GM21367 (cell line): ENCODE measurements around the gene EFHD1.
"Not testable (repeated sequence)": the region's sequence is repeated elsewhere in the genome, so short reads cannot be mapped to it uniquely, and the experiment has no call there.

Experiments used
- ATAC-seq: cut with Tn5 transposase; IDR thresholded peaks from one replicate; pipeline ENCODE4 v1.9.1; 2021; ENCODE audit not compliant: unreplicated experiment

Gene EFHD1

DNA sequence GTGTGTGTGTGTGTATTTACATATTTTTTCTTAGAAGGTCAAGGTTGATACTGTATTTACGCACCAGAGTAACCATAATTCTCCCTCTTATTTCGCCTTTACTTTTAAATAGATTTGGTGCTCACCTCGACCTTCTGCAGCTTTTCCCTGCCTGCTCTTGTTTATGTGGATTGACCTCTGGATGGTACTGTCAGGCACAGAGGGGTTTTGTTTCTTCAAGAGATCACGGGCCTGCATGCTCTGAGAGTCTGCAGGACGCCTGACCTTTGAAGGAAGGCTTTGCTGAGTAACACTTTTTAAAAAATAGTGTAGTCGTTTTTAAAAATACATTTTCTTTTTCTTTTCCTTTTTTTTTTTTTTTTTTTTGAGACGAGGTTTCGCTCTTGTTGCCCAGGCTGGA is 18.1 kb upstream of the EFHD1 start:
- no peak for ATAC-seq

DNA sequence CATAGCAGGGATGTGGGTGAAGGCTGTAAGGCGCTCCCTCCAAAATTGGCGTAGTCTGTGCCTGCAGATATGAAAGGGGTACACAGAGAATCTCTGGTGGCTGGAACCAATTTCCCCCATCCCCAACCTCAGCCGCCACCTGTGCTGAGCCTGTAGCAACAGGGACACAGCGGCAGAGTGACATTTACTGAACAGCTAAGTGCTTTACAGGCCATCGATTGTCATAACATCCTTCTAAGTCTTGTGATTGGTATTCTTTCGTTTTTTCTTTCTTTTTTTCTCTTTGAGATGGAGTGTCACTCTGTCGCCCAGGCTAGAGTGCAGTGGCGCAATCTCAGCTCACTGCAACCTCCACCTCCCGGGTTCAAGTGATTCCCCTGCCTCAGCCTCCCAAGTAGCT is 12.2 kb upstream of the EFHD1 start:
- no peak for ATAC-seq

DNA sequence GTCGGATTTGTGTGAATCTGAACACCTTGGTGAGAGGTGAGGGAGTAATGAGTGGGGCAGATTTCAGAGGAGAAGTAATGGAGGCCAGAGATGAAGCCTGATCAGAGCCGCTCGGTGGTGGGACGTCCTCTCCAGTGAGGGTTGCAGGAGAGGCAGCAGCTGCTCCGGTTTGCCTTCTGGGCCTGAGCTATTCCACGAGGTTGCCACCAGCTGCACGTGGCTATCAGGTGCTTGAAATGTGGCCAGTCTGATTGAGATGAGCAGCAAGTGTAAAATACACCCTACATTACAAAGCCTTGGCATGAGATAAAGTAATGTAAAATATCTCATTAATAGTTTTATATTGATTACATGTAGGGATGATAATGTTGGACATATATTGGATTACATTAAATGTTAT is 10.8 kb upstream of the EFHD1 start:
- no peak for ATAC-seq

DNA sequence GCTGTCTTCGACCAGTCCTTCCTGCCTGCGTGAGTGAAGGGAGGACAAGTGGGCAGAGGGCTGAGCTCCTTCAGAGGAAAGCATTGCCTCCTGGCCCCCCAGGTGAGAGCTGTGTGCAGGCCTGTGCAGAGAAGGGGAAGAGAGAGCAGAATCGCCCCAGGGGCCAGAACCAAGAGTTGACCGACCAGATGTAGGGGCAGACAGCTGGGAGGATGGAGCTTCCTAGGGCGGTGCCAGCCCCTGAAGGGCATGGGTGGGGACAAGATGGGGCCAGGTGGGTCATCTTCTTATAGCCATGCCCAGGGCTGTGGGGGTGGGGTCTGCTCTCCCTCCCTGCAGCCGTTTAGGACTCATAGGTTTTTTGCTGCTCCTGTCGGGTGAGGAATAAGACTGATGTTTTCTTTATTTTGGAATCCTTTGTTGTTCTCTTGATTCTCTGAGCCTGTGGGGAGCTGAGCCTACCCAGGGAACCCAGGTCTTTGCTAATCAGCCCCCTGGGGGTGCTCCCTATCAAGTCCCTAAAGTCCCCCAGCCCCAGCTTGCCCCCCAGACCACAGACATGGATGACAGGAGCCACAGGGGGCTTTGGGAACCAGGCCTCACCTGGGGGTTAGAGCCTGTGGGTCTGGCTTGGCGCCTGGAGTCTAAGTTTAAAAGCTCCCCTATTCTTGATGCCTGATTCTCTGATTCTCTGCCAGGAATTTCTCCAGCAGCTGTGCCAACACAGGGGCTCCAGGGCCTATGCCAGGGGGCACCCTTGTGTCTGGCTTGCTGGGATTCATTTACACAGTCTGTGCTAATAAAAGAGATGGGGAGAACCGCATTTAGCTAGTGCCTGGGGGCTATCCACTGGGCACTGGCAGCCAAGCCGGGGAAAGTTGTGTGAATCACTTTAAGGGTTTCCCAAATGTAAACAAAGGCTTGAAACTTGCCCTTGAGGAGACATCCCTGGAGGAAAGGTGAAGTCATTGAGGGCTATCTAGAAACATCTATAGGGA is 9.3 kb upstream of the EFHD1 start:
- ATAC-seq = no peak

DNA sequence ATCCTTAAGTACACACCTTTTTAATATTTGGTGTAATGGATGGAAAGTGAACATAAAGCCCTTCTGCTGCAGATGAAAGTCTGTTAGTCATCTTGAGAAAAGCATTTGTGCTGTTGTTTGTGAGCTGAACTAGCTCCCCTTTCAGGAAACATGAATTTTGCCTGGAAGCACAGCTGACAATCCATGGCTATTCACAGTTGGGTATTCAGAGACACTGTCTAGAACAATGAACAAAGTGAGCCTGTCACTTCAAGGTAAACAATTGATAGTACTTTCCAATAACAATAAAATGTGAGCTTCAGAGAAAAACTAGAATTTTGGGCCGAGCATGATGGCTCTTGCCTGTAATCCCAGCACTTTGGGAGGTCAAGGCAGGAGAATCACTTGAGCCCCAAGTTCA is 6.8 kb upstream of the EFHD1 start:
- no peak for ATAC-seq

DNA sequence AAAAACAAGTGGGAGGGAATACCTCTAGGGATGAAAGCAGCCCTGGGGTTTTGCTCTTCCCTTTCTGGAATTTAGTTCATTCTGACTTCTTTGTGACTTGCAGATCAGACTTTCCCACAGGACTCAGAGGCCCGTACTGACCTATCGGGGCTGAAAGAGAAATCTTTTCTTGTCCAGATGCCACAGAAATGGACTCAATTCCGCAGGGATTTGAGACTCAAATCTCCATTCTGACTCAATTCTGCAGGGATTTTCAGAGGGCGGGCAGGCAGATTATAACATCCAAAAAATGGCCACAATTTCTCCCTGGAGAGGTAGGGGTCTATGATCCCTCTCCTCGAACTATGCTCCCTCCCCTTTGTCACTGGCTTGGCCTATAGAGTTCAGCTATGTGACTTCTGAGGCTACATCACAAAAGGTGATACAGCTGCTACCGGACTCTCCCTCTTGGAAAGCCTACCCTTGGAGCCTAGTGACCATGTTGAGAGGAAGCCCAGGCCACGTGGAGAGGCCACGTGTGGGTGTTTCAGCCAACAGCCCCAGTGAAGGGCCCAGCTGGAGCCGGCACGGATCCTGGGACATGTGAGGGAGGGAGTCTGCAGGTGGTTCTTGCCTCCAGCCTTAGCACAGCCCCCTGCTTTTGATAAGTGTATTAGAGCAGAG is 4.8 kb upstream of the EFHD1 start:
- ATAC-seq = no peak

DNA sequence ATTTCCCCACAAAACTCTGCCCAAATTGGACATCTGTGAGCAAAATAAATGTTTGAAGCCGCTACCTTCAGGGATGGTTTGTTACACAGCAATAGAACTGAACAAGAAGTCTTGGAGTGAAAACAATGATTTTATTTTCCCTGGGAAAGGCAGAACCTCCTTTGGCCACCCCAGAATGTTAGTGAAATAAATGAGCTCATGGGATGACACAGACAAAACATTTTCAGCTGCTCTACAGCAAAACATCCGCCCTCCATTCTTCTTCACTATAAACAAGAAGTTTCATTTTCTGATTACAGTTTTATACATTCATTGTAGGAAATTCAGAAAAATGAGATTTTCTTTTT is 4.3 kb upstream of the EFHD1 start:
- no peak for ATAC-seq

DNA sequence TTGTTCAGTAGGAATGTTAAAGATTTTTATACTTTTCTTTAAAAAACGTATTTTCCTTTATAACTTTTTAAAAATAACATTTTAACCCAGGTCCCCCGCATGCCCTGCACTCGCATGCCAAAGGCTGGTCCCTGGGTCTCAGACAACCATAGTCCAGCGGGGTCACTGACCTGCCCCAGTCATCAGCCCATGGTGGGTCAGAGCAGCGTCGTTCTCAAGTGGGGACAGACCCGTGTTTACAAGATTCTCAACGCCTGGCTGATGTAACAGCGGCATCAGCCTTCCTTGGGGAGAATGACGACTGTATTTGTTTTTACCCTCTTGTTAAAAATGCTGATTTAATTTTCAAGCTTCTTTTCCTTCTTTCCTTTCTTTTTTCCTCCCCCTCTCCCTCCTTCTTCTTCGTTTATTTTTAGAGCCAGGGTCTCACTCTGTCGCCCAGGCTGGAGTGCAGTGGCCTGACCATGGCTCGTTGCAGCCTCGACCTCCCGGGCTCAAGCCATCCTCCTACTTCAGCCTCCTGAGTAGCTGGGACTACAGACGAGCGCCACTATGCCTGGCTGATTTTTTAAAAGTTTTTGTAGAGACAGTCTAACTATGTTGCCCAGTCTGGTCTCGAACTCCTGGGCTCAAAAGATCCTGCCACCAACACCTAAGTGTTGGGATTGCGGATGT is 1.0 kb upstream of the EFHD1 start:
- no peak for ATAC-seq

DNA sequence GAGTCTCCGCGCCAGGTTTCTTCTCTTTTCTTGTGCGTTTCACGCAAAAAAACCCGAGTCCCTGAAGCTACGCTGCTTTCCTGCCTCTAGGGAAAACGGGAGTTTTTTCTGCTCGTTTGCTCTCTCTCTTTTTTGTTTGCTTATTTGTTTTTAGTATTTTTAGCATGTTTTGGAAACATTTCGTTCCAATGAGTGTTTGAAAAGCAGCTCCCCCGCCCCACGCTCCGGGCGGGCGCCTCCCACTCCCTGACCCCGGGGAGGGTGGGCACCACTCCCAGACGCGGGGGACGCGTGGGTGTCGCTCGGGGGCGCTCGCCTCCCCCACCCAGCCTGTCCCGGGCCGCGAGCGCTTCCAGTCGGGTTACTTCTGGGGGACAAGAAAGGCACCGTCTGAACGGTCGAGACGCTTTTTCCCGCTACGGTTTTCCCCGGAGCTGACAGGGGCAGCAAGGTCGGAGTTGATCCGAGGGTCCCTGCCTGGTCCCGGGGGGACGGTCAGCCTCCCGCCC is 446 bp upstream of the EFHD1 start:
- ATAC-seq = no peak

DNA sequence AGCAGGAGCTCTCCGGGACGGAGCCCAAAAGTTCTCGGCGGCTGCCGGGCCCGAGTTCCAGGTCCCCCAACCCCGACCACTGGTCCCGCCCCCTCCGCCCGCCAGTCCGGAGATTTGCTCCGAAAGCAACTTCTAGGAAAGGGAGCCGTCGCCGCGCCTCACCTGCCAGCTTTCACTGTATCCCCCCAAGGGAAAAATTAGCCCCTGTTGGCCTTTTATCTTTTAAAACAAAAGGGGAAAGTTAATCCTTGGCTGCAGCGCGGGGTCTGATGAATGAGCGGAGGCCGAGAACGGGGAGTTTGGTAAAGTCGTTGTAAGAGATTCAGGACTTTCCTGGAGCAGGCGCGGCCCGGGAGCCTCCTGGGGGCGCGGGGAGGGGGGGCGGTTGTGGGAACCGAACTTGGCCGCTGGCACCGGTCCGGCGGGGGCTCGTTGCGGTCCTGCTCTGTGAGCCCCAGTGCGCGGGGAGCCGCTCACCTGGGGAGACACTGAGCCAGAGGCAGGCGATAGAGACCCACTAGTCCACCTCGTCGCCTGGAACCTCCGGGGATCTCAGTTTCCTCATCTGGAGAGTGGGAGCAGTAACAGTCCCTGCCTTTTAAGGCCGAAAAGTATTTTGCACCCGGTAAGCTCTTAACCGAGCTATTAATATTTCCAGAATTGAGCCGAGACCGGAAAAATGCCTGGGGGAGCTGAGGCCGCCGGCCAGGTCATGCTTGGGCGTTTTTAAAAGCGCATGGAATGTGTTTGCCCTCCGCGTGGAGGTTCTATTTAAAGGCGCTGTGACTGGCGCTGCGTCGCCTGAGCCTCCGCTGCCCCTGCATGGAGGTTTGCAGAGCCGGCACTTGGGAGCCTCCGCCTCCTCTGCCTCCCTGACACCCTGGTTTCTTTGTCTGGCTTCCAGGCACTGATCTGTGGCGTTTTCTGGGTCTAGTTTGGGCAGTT is 1.1 kb downstream of the EFHD1 start:
- no peak for ATAC-seq

DNA sequence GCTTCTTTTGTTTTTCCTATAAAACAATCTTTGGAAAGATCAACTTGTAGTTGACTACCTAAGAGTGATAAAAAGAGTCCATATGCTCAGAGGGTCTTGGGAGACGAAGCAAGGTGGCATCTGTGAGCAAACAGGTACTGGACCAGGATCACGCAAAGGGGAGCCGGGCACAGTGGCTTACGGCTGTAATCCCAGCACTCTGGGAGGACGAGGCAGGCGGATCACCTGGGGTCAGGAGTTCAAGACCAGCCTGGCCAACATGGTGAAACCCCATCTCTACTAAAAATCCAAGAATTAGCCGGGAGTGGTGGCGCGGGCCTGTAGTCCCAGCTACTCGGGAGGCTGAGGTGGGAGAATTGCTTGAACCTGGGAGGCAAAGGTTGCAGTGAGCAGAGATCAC is 2.0 kb downstream of the EFHD1 start:
- ATAC-seq = not testable (repeated sequence)

DNA sequence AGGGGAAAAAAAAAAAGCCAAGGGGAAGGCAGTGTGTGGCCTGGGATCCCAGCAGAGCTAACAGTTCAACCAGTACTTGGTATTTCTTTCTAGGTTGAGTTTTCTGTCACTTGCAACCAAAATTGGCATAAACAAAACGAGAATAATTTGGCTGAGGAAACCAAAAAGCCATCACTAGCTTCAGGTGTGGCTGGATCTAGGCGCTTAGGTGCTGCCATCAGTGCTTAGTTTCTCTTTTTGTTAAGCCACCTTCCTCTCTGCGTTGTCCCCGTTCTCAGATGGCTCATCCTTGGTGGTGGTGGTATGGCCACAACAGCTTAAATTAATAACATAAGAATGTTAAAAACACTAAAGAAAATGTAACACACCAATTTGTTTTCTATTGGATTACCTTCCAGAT is 2.4 kb downstream of the EFHD1 start:
- ATAC-seq = no peak

DNA sequence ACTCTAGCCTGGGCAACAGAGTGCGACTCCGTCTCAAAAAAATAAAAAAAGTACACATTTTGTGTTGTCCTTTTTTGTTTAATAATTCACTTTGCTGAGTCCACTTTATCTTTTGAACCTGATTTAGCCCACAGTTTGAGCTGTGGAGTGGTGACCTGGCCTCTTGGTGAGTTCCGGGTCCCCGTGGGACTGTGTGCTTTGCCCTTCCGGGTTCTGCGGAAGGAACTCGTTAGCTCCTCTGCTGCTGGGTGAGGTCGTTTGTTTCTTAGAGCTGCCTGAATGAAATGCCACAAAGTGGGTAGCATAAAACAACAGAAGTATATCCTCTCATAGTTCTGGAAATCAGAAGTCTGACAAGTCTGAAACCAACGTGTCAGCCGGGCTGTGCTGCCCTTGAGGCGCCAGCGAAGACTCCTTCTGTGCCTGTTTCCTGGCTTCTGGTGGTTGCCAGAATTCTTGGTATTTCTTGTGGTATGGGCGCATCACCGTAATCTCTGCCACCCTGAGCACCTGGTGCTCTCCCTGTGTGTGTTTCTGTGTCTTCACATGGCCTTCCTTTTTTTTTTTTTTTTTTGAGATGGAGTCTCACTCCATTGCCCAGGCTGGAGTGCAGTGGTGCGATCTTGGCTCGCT is 3.5 kb downstream of the EFHD1 start:
- no peak for ATAC-seq

DNA sequence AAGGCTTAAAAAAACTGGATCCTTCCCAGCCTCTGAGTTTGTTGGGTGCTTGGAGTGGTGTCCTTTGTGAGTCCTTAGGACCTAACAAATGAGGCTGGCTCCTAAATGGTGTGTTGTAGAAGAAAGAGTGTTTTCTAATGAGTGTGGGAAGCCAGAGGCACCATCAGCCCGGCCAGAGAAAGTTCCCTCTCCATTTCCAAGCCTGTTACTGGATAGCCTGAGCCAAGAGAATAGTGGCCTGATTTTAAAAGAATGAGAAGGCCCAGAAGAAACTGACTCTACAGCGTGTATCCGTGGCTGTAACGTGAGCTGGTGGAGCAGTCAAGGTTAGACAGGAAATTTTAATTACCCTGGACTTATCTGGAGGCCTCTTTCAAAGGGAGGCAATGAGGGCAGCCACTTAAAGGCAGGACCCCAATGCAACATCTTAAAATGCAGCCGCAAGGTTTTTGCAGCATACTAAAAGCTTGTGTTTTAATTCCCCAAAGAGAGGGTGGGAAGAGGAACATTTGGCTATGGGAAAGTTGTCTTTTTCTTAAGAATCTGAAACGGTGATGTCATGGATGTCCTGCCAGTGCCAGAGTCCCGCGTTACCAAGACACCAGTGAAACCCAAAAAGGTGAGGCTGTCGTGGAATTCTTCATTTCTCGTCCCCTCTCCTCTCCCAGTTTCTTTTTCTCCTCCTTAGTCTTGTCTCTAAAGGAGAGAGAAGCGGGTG is 4.6 kb downstream of the EFHD1 start:
- ATAC-seq = no peak

DNA sequence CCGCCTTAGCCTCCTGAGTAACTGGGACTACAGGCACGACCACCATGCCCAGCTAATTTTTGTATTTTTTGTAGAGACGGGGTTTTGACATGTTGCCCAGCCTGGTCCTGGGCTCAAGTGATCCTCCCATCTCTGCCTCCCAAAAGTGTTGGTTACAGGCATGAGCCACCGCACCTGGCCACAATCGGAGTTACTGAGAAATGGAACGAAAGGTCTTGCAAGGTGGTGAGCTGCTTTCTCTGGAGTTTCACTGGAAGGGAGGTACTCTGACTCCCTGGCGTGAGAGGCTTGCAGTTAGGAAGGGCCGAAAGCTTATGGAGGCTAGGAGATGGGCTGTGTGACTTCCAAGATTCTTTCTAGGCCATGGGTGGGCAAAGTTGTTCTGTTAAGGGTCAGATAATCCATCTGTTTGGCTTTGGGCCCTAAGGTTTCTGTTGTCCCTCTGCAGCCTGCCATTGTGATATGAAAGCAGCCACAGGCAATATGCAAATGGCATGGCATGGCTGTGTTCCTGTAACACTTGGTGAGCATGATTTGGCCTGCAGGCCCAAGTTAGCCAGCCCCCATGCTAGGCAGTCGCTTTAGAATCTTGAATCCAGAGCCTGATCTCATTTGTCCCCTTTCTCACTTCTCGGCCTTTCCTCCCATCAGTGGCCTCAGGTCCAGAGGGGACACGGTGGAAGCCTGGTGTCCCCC is 7.9 kb downstream of the EFHD1 start:
- no peak for ATAC-seq

DNA sequence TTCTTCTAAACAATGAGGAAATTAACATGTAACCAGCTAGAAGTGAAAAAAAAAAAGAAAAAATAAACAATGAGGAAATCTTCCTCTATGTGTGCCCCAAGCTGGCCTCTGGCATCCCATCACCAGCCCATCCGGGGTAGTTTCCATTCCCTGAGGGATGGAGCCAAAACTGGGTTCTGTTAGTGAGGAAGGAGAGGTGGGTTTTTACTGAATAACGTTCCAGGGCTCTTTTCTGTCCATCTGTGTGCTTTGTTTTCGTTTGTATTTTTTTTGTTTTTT is 9.7 kb downstream of the EFHD1 start:
- no peak for ATAC-seq

DNA sequence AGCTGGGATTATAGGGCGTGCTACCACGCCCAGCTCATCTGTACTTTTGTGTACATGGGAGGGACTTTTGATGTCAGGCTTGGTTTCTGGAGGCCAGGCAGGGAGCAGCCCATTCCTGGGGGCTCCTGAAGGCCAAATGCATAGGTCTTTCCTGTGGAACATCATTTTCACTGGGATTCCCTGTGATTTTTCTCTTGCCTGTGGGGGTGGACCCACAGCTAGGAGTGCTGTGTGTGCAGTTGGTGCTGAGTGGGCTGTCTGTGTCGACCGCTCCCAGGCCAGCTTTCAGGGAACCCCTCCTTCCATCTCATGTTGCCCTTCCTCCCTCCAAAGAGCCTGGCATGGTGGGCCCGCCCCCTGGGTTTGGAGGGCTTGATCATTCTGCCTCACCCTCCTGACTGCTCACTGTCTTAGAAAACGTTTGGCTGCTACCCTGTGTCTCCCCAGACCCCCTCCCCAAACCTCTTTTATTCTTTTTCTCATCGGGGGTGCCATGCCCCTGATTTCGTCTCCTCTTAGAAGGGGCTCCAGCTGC is 10.5 kb downstream of the EFHD1 start:
- no peak for ATAC-seq

DNA sequence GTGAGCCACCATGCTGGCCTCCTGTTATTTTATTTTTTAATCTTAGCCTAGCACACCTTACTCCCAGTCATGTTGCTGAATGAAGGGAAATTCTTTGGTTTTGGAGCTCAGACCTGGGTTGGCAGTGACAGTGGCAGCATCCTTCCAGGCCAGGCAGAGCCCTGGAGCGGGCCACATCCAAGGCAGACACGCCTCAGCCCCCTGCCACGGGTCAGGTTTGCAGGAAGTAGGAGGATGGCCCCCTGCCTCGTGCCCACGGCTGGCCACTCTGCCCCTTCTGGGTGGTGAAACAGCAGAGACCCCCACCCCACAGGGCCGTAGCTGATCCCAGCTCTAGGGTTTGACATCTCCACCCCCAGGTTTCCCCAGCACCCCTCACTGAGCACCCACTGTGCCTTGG is 11.7 kb downstream of the EFHD1 start:
- ATAC-seq = no peak

DNA sequence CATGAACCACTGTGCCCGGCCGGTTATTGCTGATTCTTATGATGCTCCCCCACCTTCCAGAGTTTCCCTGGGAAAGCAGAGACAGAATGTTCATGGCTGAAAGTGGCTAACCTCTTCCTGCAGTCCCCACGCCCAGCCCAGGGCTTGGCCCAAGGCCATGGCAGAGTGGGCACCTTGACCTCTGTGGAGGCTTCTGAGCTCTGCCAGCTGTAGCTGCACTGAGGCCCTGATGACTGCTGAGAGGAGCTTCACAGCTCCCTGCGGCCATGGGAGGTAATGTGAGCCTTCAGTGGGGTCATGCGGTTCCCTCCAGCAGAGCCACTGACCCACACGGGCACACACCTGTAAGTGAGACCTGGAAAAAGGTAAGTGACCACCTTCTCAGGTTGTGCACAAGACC is 13.3 kb downstream of the EFHD1 start:
- ATAC-seq = no peak
